Body of pancreas (tissue), 4 donors: ENCODE measurements around the gene ATP13A3.

Source experiments
- POLR2A ChIP-seq, 3 donors: fragments of 450-650 bp; IDR thresholded peaks; one replicate each; pipeline ENCODE4 v1.6.1; 2016; ENCODE audit warnings: antibody characterized with exemption in 3 of 3, mild to moderate bottlenecking in 2 of 3
- TF ChIP-seq, protein P1 (sequence below), 7 experiments: fragments of 450-650 bp in 4 of 7; fragments of 200-600 bp in 3 of 7; sonication (generic) in 3 of 7; IDR thresholded peaks; one replicate each; pipeline ENCODE4 v1.5.1; 2016 to 2019; ENCODE audit warnings: antibody characterized with exemption in 7 of 7

DNA sequence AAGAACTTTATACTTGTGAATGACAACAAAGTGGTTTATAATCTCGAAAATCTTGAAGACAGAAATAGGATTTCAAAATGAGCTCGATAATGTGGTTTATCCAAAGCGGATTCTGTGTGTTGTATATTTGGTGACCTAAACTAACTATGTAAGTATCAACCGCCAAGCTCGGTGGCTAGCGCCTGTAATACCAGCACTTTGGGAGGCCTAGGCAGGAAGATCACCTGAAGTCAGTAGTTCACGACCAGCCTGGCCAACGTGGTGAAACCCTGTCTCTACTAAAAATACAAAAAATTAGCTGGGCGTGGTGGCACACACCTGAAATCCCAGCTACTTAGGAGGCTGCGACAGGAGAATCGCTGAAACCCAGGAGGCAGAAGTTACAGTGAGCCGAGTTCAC, 2.2 kb downstream of the ATP13A3 start:
- TF ChIP-seq, protein P1, sequence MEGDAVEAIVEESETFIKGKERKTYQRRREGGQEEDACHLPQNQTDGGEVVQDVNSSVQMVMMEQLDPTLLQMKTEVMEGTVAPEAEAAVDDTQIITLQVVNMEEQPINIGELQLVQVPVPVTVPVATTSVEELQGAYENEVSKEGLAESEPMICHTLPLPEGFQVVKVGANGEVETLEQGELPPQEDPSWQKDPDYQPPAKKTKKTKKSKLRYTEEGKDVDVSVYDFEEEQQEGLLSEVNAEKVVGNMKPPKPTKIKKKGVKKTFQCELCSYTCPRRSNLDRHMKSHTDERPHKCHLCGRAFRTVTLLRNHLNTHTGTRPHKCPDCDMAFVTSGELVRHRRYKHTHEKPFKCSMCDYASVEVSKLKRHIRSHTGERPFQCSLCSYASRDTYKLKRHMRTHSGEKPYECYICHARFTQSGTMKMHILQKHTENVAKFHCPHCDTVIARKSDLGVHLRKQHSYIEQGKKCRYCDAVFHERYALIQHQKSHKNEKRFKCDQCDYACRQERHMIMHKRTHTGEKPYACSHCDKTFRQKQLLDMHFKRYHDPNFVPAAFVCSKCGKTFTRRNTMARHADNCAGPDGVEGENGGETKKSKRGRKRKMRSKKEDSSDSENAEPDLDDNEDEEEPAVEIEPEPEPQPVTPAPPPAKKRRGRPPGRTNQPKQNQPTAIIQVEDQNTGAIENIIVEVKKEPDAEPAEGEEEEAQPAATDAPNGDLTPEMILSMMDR (IDR thresholded peaks at IDR 0.05) = no peak
- no peak for TF ChIP-seq POLR2A (IDR thresholded peaks at IDR 0.05)
